ENCODE data around the gene GPM6B.

The GPM6B gene

DNA sequence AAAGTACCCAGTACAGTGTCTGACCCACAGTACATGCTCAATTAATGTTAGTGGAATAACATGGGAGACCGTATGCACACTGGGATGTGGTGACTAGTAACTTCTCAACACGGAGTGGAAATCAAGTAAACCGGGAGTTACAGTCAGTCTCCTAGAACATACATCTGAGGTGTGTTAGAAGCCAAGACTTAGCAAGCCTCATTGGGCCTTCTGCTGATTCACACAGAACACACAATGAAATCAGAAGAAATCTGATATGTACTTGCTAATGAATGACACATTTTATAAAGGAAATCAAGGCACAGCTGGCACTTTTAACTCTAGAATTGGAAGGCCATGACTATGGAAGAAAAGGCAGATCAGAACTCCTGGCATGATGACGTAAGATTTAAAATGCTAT, 95.5 kb downstream of the GPM6B start:
- no peak for DNase-seq
